IMR-90 (cell line): ENCODE data around the gene NOL4L. TPM values are rescaled to one million over a fixed set of nuclear protein-coding genes. Genes with fewer than 3 reads are reported as not detected.

Experiments used
- ATAC-seq: fragments of 200-7000 bp; cut with Tn5 transposase; 2 replicates; pipeline ENCODE4 v1.9.1; 2020; ENCODE audit warnings: low read depth, mild to moderate bottlenecking, moderate library complexity
- BruUV-seq: library from RNA; stranded (reverse); fragments of 400-500 nt; replicated peaks from 2 replicates; lab custom pipeline; 2021; lab: Mats Ljungman, UMichigan
- CTCF ChIA-PET: fragments of 300-600 bp; formaldehyde crosslinking; extraction: SDS; loops from one replicate; lab custom pipeline; 2021; ENCODE audit warnings: antibody characterized with exemption; lab: Yijun Ruan, JAX
- POLR2A ChIA-PET: fragments of 300-600 bp; sonication (Branson Sonifier 250); formaldehyde crosslinking; loops from one replicate; lab custom pipeline; 2022; ENCODE audit warnings: antibody characterized with exemption; ENCODE audit not compliant: unreplicated experiment; lab: Charles Lee
- DNase-seq: peaks from one replicate; pipeline ENCODE4 v3.0.0; 2013
- H2AFZ ChIP-seq: replicated peaks from 2 replicates; pipeline ENCODE3; 2013; ENCODE audit warnings: low read length, mild to moderate bottlenecking; ENCODE audit not compliant: poor library complexity
- H2AK5ac ChIP-seq: 2 replicates; pipeline ENCODE4 v1.6.1; 2013; ENCODE audit warnings: low read depth, low read length, inconsistent platforms
- H2AK9ac ChIP-seq: replicated peaks from 2 replicates; pipeline ENCODE3; 2013; ENCODE audit warnings: mild to moderate bottlenecking, low read depth, low read length, moderate library complexity; ENCODE audit not compliant: poor library complexity
- H2BK120ac ChIP-seq: 2 replicates; pipeline ENCODE4 v1.6.1; 2013; ENCODE audit warnings: low read depth, low read length, inconsistent platforms
- H2BK15ac ChIP-seq: 3 replicates; pipeline ENCODE4 v1.6.1; 2013; ENCODE audit warnings: low read depth, low read length, inconsistent platforms
- H2BK20ac ChIP-seq: 2 replicates; pipeline ENCODE4 v1.6.1; 2013; ENCODE audit warnings: low read depth, mild to moderate bottlenecking, inconsistent platforms, low read length, moderate library complexity
- H2BK5ac ChIP-seq: 2 replicates; pipeline ENCODE4 v1.6.1; 2013; ENCODE audit warnings: mild to moderate bottlenecking, low read depth, low read length, inconsistent platforms; ENCODE audit not compliant: poor library complexity, severe bottlenecking
- H3K14ac ChIP-seq: replicated peaks from 2 replicates; pipeline ENCODE4 v1.6.1; 2013; ENCODE audit warnings: low read depth, low read length, inconsistent platforms
- H3K18ac ChIP-seq: 2 replicates; pipeline ENCODE4 v1.6.1; 2013; ENCODE audit warnings: low read depth, low read length, control low read depth
- H3K23ac ChIP-seq: 2 replicates; pipeline ENCODE4 v1.6.1; 2013; ENCODE audit warnings: low read depth, low read length, inconsistent platforms
- H3K27ac ChIP-seq: 2 replicates; pipeline ENCODE4 v1.5.1; 2013; ENCODE audit warnings: mild to moderate bottlenecking, control low read depth, low read length; ENCODE audit not compliant: insufficient read depth
- H3K27me3 ChIP-seq: 2 replicates; pipeline ENCODE4 v1.6.1; 2013; ENCODE audit warnings: low read length; ENCODE audit not compliant: control insufficient read depth, insufficient read depth
- H3K36me3 ChIP-seq: 2 replicates; pipeline ENCODE4 v1.6.1; 2013; ENCODE audit warnings: low read length, mixed read lengths; ENCODE audit not compliant: control insufficient read depth, insufficient read depth
- H3K4ac ChIP-seq: 2 replicates; pipeline ENCODE4 v1.6.1; 2013; ENCODE audit warnings: low read depth, low read length, inconsistent platforms
- H3K4me1 ChIP-seq: 2 replicates; pipeline ENCODE4 v1.6.1; 2013; ENCODE audit warnings: low read length, mixed read lengths; ENCODE audit not compliant: control insufficient read depth, insufficient read depth
- H3K4me2 ChIP-seq: 2 replicates; pipeline ENCODE4 v1.6.1; 2013; ENCODE audit warnings: low read depth, mild to moderate bottlenecking, control low read depth, low read length, moderate library complexity
- H3K4me3 ChIP-seq: 2 replicates; pipeline ENCODE4 v1.5.1; 2013; ENCODE audit warnings: low read depth, mild to moderate bottlenecking, control low read depth, low read length, moderate library complexity; ENCODE audit not compliant: insufficient read depth
- H3K56ac ChIP-seq: 2 replicates; pipeline ENCODE4 v1.6.1; 2013; ENCODE audit warnings: low read length, inconsistent platforms; ENCODE audit not compliant: insufficient read depth; ENCODE audit errors: extremely low read depth
- H3K79me1 ChIP-seq, 2 experiments: 2 replicates each; pipeline ENCODE4 v1.6.1; 2013; ENCODE audit warnings: low read length in 2 of 2, inconsistent platforms in 1 of 2, low read depth in 1 of 2
- H3K9ac ChIP-seq: 2 replicates; pipeline ENCODE4 v1.6.1; 2013; ENCODE audit warnings: low read depth, low read length, control low read depth
- H3K9me1 ChIP-seq: 2 replicates; pipeline ENCODE4 v1.6.1; 2013; ENCODE audit warnings: low read length, inconsistent platforms; ENCODE audit not compliant: insufficient read depth
- H3K9me3 ChIP-seq: 2 replicates; pipeline ENCODE4 v1.6.1; 2013; ENCODE audit warnings: low read length; ENCODE audit not compliant: control insufficient read depth, insufficient read depth
- H4K20me1 ChIP-seq: 2 replicates; pipeline ENCODE4 v1.6.1; 2013; ENCODE audit warnings: low read length, inconsistent platforms; ENCODE audit not compliant: insufficient read depth
- H4K5ac ChIP-seq: 2 replicates; pipeline ENCODE4 v1.6.1; 2013; ENCODE audit warnings: mild to moderate bottlenecking, low read depth, low read length, control low read depth
- H4K8ac ChIP-seq, 2 experiments: 2 replicates each; pipeline ENCODE4 v1.6.1; 2013; ENCODE audit warnings: low read depth in 2 of 2, low read length in 2 of 2, control low read depth in 1 of 2, inconsistent platforms in 1 of 2
- H4K91ac ChIP-seq: 2 replicates; pipeline ENCODE4 v1.6.1; 2013; ENCODE audit warnings: low read depth, low read length, inconsistent platforms; ENCODE audit not compliant: insufficient read depth
- BHLHE40 ChIP-seq: fragments of 150-350 bp; IDR thresholded peaks from 2 replicates; pipeline ENCODE4 v1.6.1; 2016; ENCODE audit warnings: mild to moderate bottlenecking, low read depth, low read length
- CEBPB ChIP-seq: IDR thresholded peaks from 2 replicates; pipeline ENCODE4 v1.6.1; 2012; ENCODE audit warnings: low read depth, low read length, improper control_type of control experiment
- CHD1 ChIP-seq: IDR thresholded peaks from 2 replicates; pipeline ENCODE4 v1.6.1; 2012; ENCODE audit warnings: low read depth, low read length, improper control_type of control experiment
- CTCF ChIP-seq: conservative IDR thresholded peaks from 2 replicates; pipeline ENCODE4 v1.5.1; 2012; ENCODE audit warnings: mild to moderate bottlenecking, low read depth, low read length, improper control_type of control experiment
- ELK1 ChIP-seq: fragments of 150-350 bp; IDR thresholded peaks from 2 replicates; pipeline ENCODE4 v1.6.1; 2016; ENCODE audit warnings: low read depth, mild to moderate bottlenecking, low read length, moderate library complexity, borderline replicate concordance
- FOS ChIP-seq: fragments of 150-350 bp; IDR thresholded peaks from 2 replicates; pipeline ENCODE4 v1.6.1; 2016; ENCODE audit warnings: low read depth, low read length
- MAFK ChIP-seq: IDR thresholded peaks from 2 replicates; pipeline ENCODE4 v1.6.1; 2012; ENCODE audit warnings: low read depth, low read length, improper control_type of control experiment
- MAZ ChIP-seq: IDR thresholded peaks from 2 replicates; pipeline ENCODE4 v1.6.1; 2012; ENCODE audit warnings: low read depth, mild to moderate bottlenecking, low read length, improper control_type of control experiment, moderate library complexity, borderline replicate concordance
- MXI1 ChIP-seq: IDR thresholded peaks from 2 replicates; pipeline ENCODE4 v1.6.1; 2012; ENCODE audit warnings: low read depth, mild to moderate bottlenecking, low read length, moderate library complexity, borderline replicate concordance
- NFE2L2 ChIP-seq: fragments of 150-350 bp; IDR thresholded peaks from 2 replicates; pipeline ENCODE4 v1.6.1; 2016; ENCODE audit warnings: low read depth, mild to moderate bottlenecking, low read length
- POLR2A ChIP-seq: IDR thresholded peaks from 2 replicates; pipeline ENCODE4 v1.6.1; 2012; ENCODE audit warnings: mild to moderate bottlenecking, low read depth, low read length
- RAD21 ChIP-seq: IDR thresholded peaks from 2 replicates; pipeline ENCODE4 v1.6.1; 2012; ENCODE audit warnings: low read length, improper control_type of control experiment
- RFX5 ChIP-seq: IDR thresholded peaks from 2 replicates; pipeline ENCODE4 v1.8.0; 2012; ENCODE audit warnings: low read depth, mild to moderate bottlenecking, low read length, moderate library complexity
- SMC3 ChIP-seq: fragments of 150-350 bp; IDR thresholded peaks from 2 replicates; pipeline ENCODE4 v1.6.1; 2016; ENCODE audit warnings: low read depth, mild to moderate bottlenecking, antibody characterized with exemption, low read length, moderate library complexity
- USF2 ChIP-seq: fragments of 150-350 bp; IDR thresholded peaks from 2 replicates; pipeline ENCODE4 v1.6.1; 2017; ENCODE audit warnings: mild to moderate bottlenecking, antibody characterized with exemption, low read length, low read depth
- WGBS, 2 experiments: methylation state at CpG; one replicate each; pipeline versions ENCODE4 v1.1.5 to v1.1.7; 2013; ENCODE audit warnings: missing lambda C conversion rate in 2 of 2; ENCODE audit not compliant: insufficient read length in 1 of 2; ENCODE audit errors: extremely low coverage in 2 of 2; 5-methylcytosine and 5-hydroxymethylcytosine counted together
- dilution Hi-C: fragments of 300-500 bp; cut with HindIII; formaldehyde crosslinking; loops from one replicate; pipeline ENCODE4 v1.14.3; 2018; ENCODE audit warnings: low sequenced_read_pairs; ENCODE audit not compliant: unreplicated experiment
- in situ Hi-C: fragments of 300-500 bp; cut with MboI; formaldehyde crosslinking; loops from 3 replicates; pipeline ENCODE4 v1.14.3; 2019; ENCODE audit warnings: low sequenced_read_pairs, inconsistent platforms, mixed read lengths
- intact Hi-C: fragments of 100-400 bp; cut with micrococcal nuclease; formaldehyde crosslinking; loops from 2 replicates; pipeline ENCODE4 v1.10.0; 2022
- polyA plus RNA-seq, 3 experiments: library from polyadenylated mRNA; depleted of rRNA; stranded (reverse); fragments of >200 nt; gene quantifications; 2 replicates each; pipeline ENCODE4 v1.2.3, GENCODE V29; 2012; ENCODE audit warnings: low replicate concordance in 1 of 3
- total RNA-seq: library from RNA; depleted of rRNA; stranded (reverse); fragments of >200 nt; gene quantifications from 2 replicates; pipeline ENCODE4 v1.2.3, GENCODE V29; 2012

NOL4L gene
- total and polyA plus RNA-seq, 2 of the 4 experiments (the other 2 are of a cell fraction): 4.7 to 13.3 TPM

- no peak overlapping the region for H2AFZ ChIP-seq
- TF ChIP-seq SMC3 (no peak), ELK1 (no peak), NFE2L2 (no peak), RAD21 (no peak), CHD1 (no peak), POLR2A (no peak), RFX5 (no peak), CEBPB (no peak), FOS (no peak), MAZ (no peak), MAFK (no peak), MXI1 (no peak), CTCF (no peak), BHLHE40 (no peak), USF2 (no peak)
Observed at GRCh38 chr20:32485770-32486478, 99.2 kb downstream of the NOL4L start.

More at GRCh38 chr20:32485770-32486478, 99.2 kb downstream of the NOL4L start:
- no peak overlapping the region for H2BK120ac ChIP-seq
- no peaks in the 10 kb centered on the region; the same call in 1 of the 2 replicates for H3K36me3 ChIP-seq
- no peak overlapping the region for H2BK15ac ChIP-seq
- no peak overlapping the region for H2BK20ac ChIP-seq
- in situ Hi-C loops: loop anchor here (25.0 kb wide), 1 partner anchor 649 kb away; the partner anchor contains the start of gene FOXS1
- no peak overlapping the region for H3K27ac ChIP-seq
- H4K8ac ChIP-seq: no peak overlapping the region
- no peak overlapping the region for H2AK5ac ChIP-seq
- H3K79me1 ChIP-seq: peaks cover 0 to 17% of the 10 kb centered on the region in 2 experiments; a peak in 2 of 4 replicates
- peaks cover 6% of the 10 kb centered on the region; the same call in 1 of the 2 replicates for H3K4me1 ChIP-seq
- no peak overlapping the region for H3K56ac ChIP-seq
- H3K9me3 ChIP-seq: no peaks in the 10 kb centered on the region
- intact Hi-C loops: loop anchor here (1.0 kb wide), 1 partner anchor 149 kb away; no protein-coding TSS in a partner anchor
- no peak overlapping the region for H3K4me2 ChIP-seq
- H4K20me1 ChIP-seq: peaks cover 8% of the 10 kb centered on the region
- H3K18ac ChIP-seq: no peak overlapping the region
- no peak overlapping the region for H2BK5ac ChIP-seq
- no CpG with 5 or more reads among the region's 5 CpGs for WGBS, 2 experiments
- dilution Hi-C loops: no loop called here
- no peak overlapping the region for H4K91ac ChIP-seq
- BruUV-seq: no TSS peak
- H3K9me1 ChIP-seq: peaks cover 3% of the 10 kb centered on the region
- H3K14ac ChIP-seq: no peak overlapping the region
- ChIA-PET POLR2A (interaction anchor here (0.5 kb wide), 1 partner anchor 165 kb away, joined by 5 read pairs; no protein-coding TSS in a partner anchor), CTCF (no interaction called here)
- no peak overlapping the region for H3K4ac ChIP-seq
- DNase-seq (no peak), ATAC-seq (no peak)
- no peak overlapping the region for H3K23ac ChIP-seq
- H4K5ac ChIP-seq: no peak overlapping the region
- no peak overlapping the region for H2AK9ac ChIP-seq
- no peak overlapping the region for H3K4me3 ChIP-seq
- H3K9ac ChIP-seq: no peak overlapping the region
- H3K27me3 ChIP-seq: no peaks in the 10 kb centered on the region; the same call in 1 of the 2 replicates
